Hematopoietic multipotent progenitor cell treated with erythropoietin and hydrocortisone succinate and interleukin-3 and kit ligand, for 8 days (in vitro differentiated cells): ENCODE data around the gene RTP5.

Experiments
- DNase-seq: peaks from one replicate; pipeline ENCODE4 v3.0.0-alpha.2; 2015

The RTP5 gene

GRCh38 chr2:241890524-241891235 lies 21.2 kb downstream of the RTP5 start:
- no peak for DNase-seq

- DNase-seq, result no peak
Measured at GRCh38 chr2:241891315-241891987, 21.9 kb downstream of the RTP5 start.

- DNase-seq, result no peak
Measured at GRCh38 chr2:241891988-241892298, 22.4 kb downstream of the RTP5 start.

- peak; percentile 23 for DNase-seq
Measured at GRCh38 chr2:241892299-241893137, 23.0 kb downstream of the RTP5 start.

GRCh38 chr2:241893265-241893664 lies 23.7 kb downstream of the RTP5 start:
- DNase-seq, result no peak

GRCh38 chr2:241894056-241894641 lies 24.6 kb downstream of the RTP5 start:
- no peak for DNase-seq

- no peak for DNase-seq
Measured at GRCh38 chr2:241894681-241895426, 25.3 kb downstream of the RTP5 start.

- DNase-seq, result no peak
Measured at GRCh38 chr2:241895427-241895711, 25.8 kb downstream of the RTP5 start.

- DNase-seq, result no peak
Measured at GRCh38 chr2:241895712-241896641, 26.4 kb downstream of the RTP5 start.

GRCh38 chr2:241896746-241897201 lies 27.2 kb downstream of the RTP5 start:
- DNase-seq, result no peak

- no peak for DNase-seq
Measured at GRCh38 chr2:241897231-241897916, 27.8 kb downstream of the RTP5 start.

GRCh38 chr2:241898463-241899270 lies 29.1 kb downstream of the RTP5 start:
- DNase-seq, result no peak

- DNase-seq, result no peak
Measured at GRCh38 chr2:241900251-241901017, 30.9 kb downstream of the RTP5 start.

- no peak for DNase-seq
Measured at GRCh38 chr2:241901018-241901380, 31.5 kb downstream of the RTP5 start.

GRCh38 chr2:241901500-241902351 lies 32.2 kb downstream of the RTP5 start:
- no peak for DNase-seq

- no peak for DNase-seq
Measured at GRCh38 chr2:241902357-241902991, 32.9 kb downstream of the RTP5 start.

GRCh38 chr2:241903121-241904010 lies 33.8 kb downstream of the RTP5 start:
- no peak for DNase-seq
